HCT116 (cell line): ENCODE results near the gene ZCCHC9. TPM values are rescaled to one million over a fixed set of nuclear protein-coding genes. Genes with fewer than 3 reads are reported as not detected.

Experiments
- ATAC-seq: fragments of 200-7000 bp; cut with Tn5 transposase; 2 replicates; pipeline ENCODE4 v1.9.1; 2020; ENCODE audit warnings: mild to moderate bottlenecking, moderate library complexity
- BruUV-seq: library from RNA; stranded (reverse); fragments of 400-500 nt; replicated peaks from 2 replicates; lab custom pipeline; 2021; lab: Mats Ljungman, UMichigan
- CTCF ChIA-PET: fragments of 300-600 bp; sonication (Branson Sonifier 250); formaldehyde crosslinking; loops from one replicate; lab custom pipeline; 2021; ENCODE audit warnings: antibody characterized with exemption; lab: Charles Lee
- POLR2A ChIA-PET: fragments of 300-600, 350-600 bp; sonication (Branson Sonifier 250); formaldehyde crosslinking; loops from one replicate; lab custom pipeline; 2021; ENCODE audit warnings: antibody characterized with exemption; lab: Charles Lee
- RAD21 ChIA-PET, 2 experiments: fragments of 300-600 bp; sonication (Branson Sonifier 250); formaldehyde crosslinking; loops; one replicate each; lab custom pipeline; 2023; ENCODE audit warnings: low total read pairs in 2 of 2; ENCODE audit not compliant: uncharacterized antibody in 2 of 2, unreplicated experiment in 2 of 2, low non-redundant PET in 1 of 2; lab: Charles Lee
- DNase-seq: peaks from one replicate; pipeline ENCODE4 v3.0.0-alpha.2; 2010; ENCODE audit warnings: low read depth, low spot score
- H2AFZ ChIP-seq: fragments of 200-600 bp; shearing (Covaris generic), sonication (generic); 2 replicates; pipeline ENCODE4 v1.6.1; 2017; ENCODE audit warnings: low read depth, mixed run types, mixed read lengths, antibody characterized with exemption, low read length; ENCODE audit not compliant: poor library complexity, severe bottlenecking
- H3K27ac ChIP-seq: 2 replicates; pipeline ENCODE4 v1.5.1; 2012; ENCODE audit warnings: low read depth, low read length
- H3K27me3 ChIP-seq: fragments of 200-600 bp; sonication (generic); 2 replicates; pipeline ENCODE4 v1.6.1; 2016; ENCODE audit warnings: mixed run types, low read length, mixed read lengths; ENCODE audit not compliant: insufficient read depth
- H3K36me3 ChIP-seq, 2 experiments: fragments of 200-500 bp in 1 of 2; fragments of 200-600 bp in 1 of 2; sonication (Bioruptor generic) in 1 of 2; sonication (generic) in 1 of 2; 2 replicates each; pipeline versions ENCODE4 v1.5.1 to v1.6.1; 2014 to 2016; ENCODE audit warnings: low read length in 2 of 2, inconsistent platforms in 1 of 2, mixed read lengths in 1 of 2, mixed run types in 1 of 2; ENCODE audit not compliant: insufficient read depth in 2 of 2, control insufficient read depth in 1 of 2
- H3K4me1 ChIP-seq, 2 experiments: fragments of 200-600 bp in 1 of 2; sonication (generic) in 1 of 2; 2 replicates each; pipeline versions ENCODE4 v1.5.1 to v1.6.1; 2012 to 2017; ENCODE audit warnings: low read length in 2 of 2, inconsistent platforms in 1 of 2, mild to moderate bottlenecking in 1 of 2, mixed read lengths in 1 of 2, mixed run types in 1 of 2, moderate library complexity in 1 of 2; ENCODE audit not compliant: insufficient read depth in 2 of 2, control insufficient read depth in 1 of 2
- H3K4me2 ChIP-seq: fragments of 200-600 bp; sonication (generic); 2 replicates; pipeline ENCODE4 v1.6.1; 2017; ENCODE audit warnings: mixed run types, low read length, mixed read lengths
- H3K4me3 ChIP-seq, 2 experiments: fragments of 200-600 bp in 1 of 2; sonication (generic) in 1 of 2; replicated peaks in 1 of 2; 2 replicates each; pipeline ENCODE4 v1.5.1; 2011 to 2016; ENCODE audit warnings: low read length in 2 of 2, control low read depth in 1 of 2, low read depth in 1 of 2, mild to moderate bottlenecking in 1 of 2, mixed read lengths in 1 of 2, mixed run types in 1 of 2
- H3K79me2 ChIP-seq: fragments of 200-600 bp; sonication (generic); 2 replicates; pipeline ENCODE4 v1.6.1; 2017; ENCODE audit warnings: mild to moderate bottlenecking, mixed run types, low read length, moderate library complexity, mixed read lengths; ENCODE audit not compliant: insufficient read depth
- H3K9ac ChIP-seq: fragments of 200-600 bp; sonication (generic); 2 replicates; pipeline ENCODE4 v1.6.1; 2016; ENCODE audit warnings: low read length, mixed read lengths
- H3K9me2 ChIP-seq: fragments of 200-600 bp; sonication (generic), shearing (Covaris generic); 2 replicates; pipeline ENCODE4 v1.6.1; 2017; ENCODE audit warnings: mixed run types, mild to moderate bottlenecking, moderate library complexity; ENCODE audit not compliant: insufficient read depth
- H3K9me3 ChIP-seq, 2 experiments: fragments of 200-500 bp in 1 of 2; fragments of 200-600 bp in 1 of 2; sonication (Bioruptor generic) in 1 of 2; sonication (generic) in 1 of 2; 2 replicates each; pipeline ENCODE4 v1.6.1; 2014 to 2017; ENCODE audit warnings: low read length in 2 of 2, mixed read lengths in 2 of 2, inconsistent platforms in 1 of 2, low read depth in 1 of 2, mild to moderate bottlenecking in 1 of 2, mixed run types in 1 of 2, moderate library complexity in 1 of 2; ENCODE audit not compliant: control insufficient read depth in 1 of 2, insufficient read depth in 1 of 2
- H4K20me1 ChIP-seq: fragments of 200-600 bp; sonication (generic), shearing (Covaris generic); 2 replicates; pipeline ENCODE4 v1.6.1; 2017; ENCODE audit warnings: mixed run types, mild to moderate bottlenecking, moderate library complexity; ENCODE audit not compliant: insufficient read depth
- CTCF ChIP-seq, 3 experiments: fragments of 200-600 bp in 1 of 3; sonication (generic) in 1 of 3; IDR thresholded peaks in 2 of 3; conservative IDR thresholded peaks in 1 of 3; 2 replicates each; pipeline ENCODE4 v1.5.1; 2012 to 2017; ENCODE audit warnings: low read depth in 2 of 3, low read length in 2 of 3, antibody characterized with exemption in 1 of 3, borderline replicate concordance in 1 of 3, control low read depth in 1 of 3, mild to moderate bottlenecking in 1 of 3, mixed read lengths in 1 of 3, mixed run types in 1 of 3, moderate library complexity in 1 of 3; ENCODE audit not compliant: insufficient read depth in 1 of 3
- EGR1 ChIP-seq: IDR thresholded peaks from 2 replicates; pipeline ENCODE4 v1.6.1; 2012; ENCODE audit warnings: low read depth
- ELF1 ChIP-seq: IDR thresholded peaks from 2 replicates; pipeline ENCODE4 v1.6.1; 2012; ENCODE audit warnings: low read depth, borderline replicate concordance
- EZH2 ChIP-seq: fragments of 200-600 bp; sonication (generic); IDR thresholded peaks from 2 replicates; pipeline ENCODE4 v1.6.1; 2017; ENCODE audit warnings: antibody characterized with exemption, mixed run types
- EZH2phosphoT487 ChIP-seq: fragments of 200-600 bp; IDR thresholded peaks from 2 replicates; pipeline ENCODE4 v1.6.1; 2018; ENCODE audit warnings: antibody characterized with exemption, borderline replicate concordance
- JUND ChIP-seq: IDR thresholded peaks from 2 replicates; pipeline ENCODE4 v1.6.1; 2012
- POLR2A ChIP-seq: IDR thresholded peaks from 2 replicates; pipeline ENCODE4 v1.7.0; 2011; ENCODE audit warnings: borderline replicate concordance; ENCODE audit not compliant: insufficient read depth, insufficient read length; ENCODE audit errors: extremely low read depth
- RAD21 ChIP-seq: IDR thresholded peaks from 2 replicates; pipeline ENCODE4 v1.6.1; 2012; ENCODE audit warnings: low read depth, mild to moderate bottlenecking
- REST ChIP-seq: IDR thresholded peaks from 2 replicates; pipeline ENCODE4 v1.6.1; 2012; ENCODE audit warnings: low read depth
- SIN3A ChIP-seq: IDR thresholded peaks from 2 replicates; pipeline ENCODE4 v1.6.1; 2012; ENCODE audit warnings: low read depth
- ZFX ChIP-seq: fragments of 450-650 bp; IDR thresholded peaks from 2 replicates; pipeline ENCODE4 v1.6.1; 2017
- intact Hi-C: fragments of 100-400 bp; cut with micrococcal nuclease; formaldehyde crosslinking; loops from 2 replicates; pipeline ENCODE4 v1.10.0; 2022
- total RNA-seq: library from RNA; stranded (reverse); gene quantifications from one replicate; pipeline ENCODE4 v1.2.1, GENCODE V29; 2021; ENCODE audit not compliant: unreplicated experiment

ZCCHC9 gene
- total RNA-seq, 1 experiment from 2014 or later: 33.7 TPM

GRCh38 chr5:81326554-81326953, 25.2 kb downstream of the ZCCHC9 start:
- TF ChIP-seq EZH2: no peak
- TF ChIP-seq CTCF (IDR thresholded peaks at IDR 0.05 in 2 of 3, conservative IDR thresholded peaks at IDR 0.05 in 1 of 3; ENCODE audit: borderline replicate concordance in 1 of 3, insufficient read depth in 1 of 3, low read depth in 2 of 3, low read length in 2 of 3): no peak
- no peak for TF ChIP-seq ZFX
- no peak for TF ChIP-seq EZH2phosphoT487
- TF ChIP-seq POLR2A: no peak
- no peak for TF ChIP-seq SIN3A
- TF ChIP-seq EGR1: no peak
- TF ChIP-seq REST: no peak
- no peak for TF ChIP-seq ELF1
- TF ChIP-seq RAD21: no peak
- no peak for TF ChIP-seq JUND
- no peak overlapping the region for H3K4me2 ChIP-seq
- H3K4me3 ChIP-seq: no peak overlapping the region
- H3K9me2 ChIP-seq: no peaks in the 10 kb centered on the region
- ATAC-seq (no peak), DNase-seq (no peak)
- no peaks in the 10 kb centered on the region; the same call in 1 of the 2 replicates for H3K27me3 ChIP-seq
- no peak overlapping the region for H3K27ac ChIP-seq
- intact Hi-C loops: no loop called here
- H2AFZ ChIP-seq: no peak overlapping the region
- no peaks in the 10 kb centered on the region for H3K4me1 ChIP-seq
- RAD21 ChIA-PET: no interaction called here
- H4K20me1 ChIP-seq: no peaks in the 10 kb centered on the region
- no peaks in the 10 kb centered on the region for H3K36me3 ChIP-seq
- H3K79me2 ChIP-seq: no peaks in the 10 kb centered on the region
- H3K9me3 ChIP-seq: no peaks in the 10 kb centered on the region
- CTCF ChIA-PET: interaction anchor here (0.9 kb wide), 1 partner anchor 27 kb away, joined by 3 read pairs; no protein-coding TSS in a partner anchor
- no TSS peak for BruUV-seq
- H3K9ac ChIP-seq: no peak overlapping the region
- POLR2A ChIA-PET: no interaction called here
